GM18520 (cell line): ENCODE data around the gene GABBR2.
"Not testable (repeated sequence)": the region's sequence is repeated elsewhere in the genome, so short reads cannot be mapped to it uniquely, and the experiment has no call there.

Source experiments
- ATAC-seq: cut with Tn5 transposase; IDR thresholded peaks from one replicate; pipeline ENCODE4 v1.9.1; 2021; ENCODE audit not compliant: unreplicated experiment

The GABBR2 gene

GRCh38 chr9:98488571-98489312, 220.0 kb downstream of the GABBR2 start:
- ATAC-seq: no peak

- ATAC-seq: no peak
Measured at GRCh38 chr9:98485706-98486105, 223.0 kb downstream of the GABBR2 start.

GRCh38 chr9:98484162-98484561, 224.6 kb downstream of the GABBR2 start:
- no peak for ATAC-seq

DNA sequence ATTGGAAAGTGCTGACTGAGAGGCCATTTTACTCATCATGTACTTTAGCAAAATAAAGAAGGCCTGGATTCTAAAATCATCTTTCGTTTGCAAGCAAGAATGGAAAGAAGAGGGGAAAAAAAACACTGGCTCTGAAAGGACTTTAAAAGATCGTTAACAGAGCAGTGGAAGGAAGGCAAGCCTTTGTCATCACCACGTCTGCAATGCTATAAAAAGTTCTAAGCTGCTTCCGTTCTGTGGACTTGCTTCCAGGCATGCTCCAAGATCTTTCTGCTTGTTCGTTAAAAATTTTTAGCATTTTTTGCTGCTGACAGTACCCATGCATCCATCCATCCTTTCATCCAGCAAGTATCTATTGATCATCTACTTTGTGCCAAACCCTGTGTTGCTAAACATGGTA, 226.5 kb downstream of the GABBR2 start:
- no peak for ATAC-seq

DNA sequence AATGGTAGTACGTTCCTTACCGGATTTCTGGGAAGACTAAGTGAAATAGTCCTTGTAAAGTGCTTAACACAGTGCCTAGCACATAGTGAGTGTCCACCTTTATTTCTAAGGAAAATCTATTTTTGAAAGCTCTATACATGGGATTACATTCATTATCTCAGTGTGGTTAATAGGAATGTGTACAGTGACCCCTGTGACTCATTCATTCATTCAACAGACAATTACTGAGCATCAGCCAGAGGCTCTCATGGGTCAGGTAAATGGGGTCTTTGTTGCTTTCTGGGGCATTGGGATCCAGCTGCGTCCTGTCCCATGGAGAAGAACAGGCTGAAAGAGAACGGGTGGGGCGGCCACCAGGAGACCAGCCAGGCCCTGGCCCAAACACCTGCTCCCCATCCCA, 227.1 kb downstream of the GABBR2 start:
- ATAC-seq: no peak

- ATAC-seq: no peak
Measured at GRCh38 chr9:98479967-98480847, 228.5 kb downstream of the GABBR2 start.

DNA sequence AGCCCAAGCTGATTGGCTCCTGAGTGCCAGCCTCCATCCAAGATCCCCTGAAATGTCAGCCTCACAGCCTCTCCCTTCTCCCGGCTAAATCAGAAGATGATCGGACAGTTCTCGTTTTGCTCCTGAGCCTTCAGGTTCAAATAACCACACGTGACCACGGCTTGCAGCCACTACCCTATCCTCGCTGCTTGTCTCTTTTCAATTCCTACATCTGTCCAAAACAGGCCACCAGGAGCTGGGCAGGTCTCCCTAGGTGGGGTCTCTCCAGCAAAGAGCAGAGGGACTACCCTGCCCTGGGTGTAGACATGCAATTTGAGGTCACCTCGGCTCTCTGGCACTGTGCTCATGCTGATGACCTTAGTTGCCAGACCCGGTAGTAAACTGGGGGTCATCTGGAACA, 229.3 kb downstream of the GABBR2 start:
- no peak for ATAC-seq

DNA sequence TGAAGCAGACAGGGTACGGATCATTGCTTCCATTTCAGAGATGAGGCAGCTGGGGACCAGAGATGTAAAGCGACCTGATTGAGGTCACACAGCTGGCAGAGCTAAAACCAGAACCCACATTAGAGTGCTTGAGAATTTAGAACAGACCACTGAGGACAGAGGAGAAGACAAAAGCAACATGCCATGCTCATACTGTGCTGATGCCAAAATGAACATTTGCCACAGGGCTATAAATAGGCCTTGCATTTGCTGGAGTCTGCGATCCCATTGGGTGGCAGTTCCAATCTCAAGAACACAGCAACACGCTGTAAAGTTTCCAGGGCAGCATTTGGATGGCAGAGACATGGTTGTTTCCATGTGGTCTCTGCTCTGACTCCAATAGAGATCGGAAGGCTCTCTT, 230.9 kb downstream of the GABBR2 start:
- ATAC-seq: no peak

- ATAC-seq: no peak
Measured at GRCh38 chr9:98472216-98472615, 236.5 kb downstream of the GABBR2 start.

DNA sequence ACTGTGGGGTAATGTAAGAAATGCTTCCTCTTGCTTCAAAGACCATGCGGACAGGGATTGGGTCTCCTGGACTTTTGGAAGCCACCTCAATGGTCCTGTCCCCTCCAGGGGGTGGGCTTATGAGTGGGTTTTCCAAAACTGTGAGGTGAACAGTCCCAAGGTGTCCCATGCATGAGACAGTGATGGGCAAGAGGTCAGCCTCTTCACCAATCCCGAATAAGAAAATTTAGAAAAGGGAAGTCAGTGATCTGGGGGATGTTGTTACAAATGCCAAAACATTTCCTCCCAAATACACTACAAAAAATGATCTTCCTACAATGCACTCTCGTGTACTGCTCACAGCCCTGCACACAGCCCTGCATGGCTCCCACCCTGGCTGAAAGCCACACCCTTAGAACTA, 237.6 kb downstream of the GABBR2 start:
- ATAC-seq: no peak

GRCh38 chr9:98468567-98469239, 240.0 kb downstream of the GABBR2 start:
- no peak for ATAC-seq

GRCh38 chr9:98465799-98466198, 242.9 kb downstream of the GABBR2 start:
- no peak for ATAC-seq

GRCh38 chr9:98464156-98464690, 244.5 kb downstream of the GABBR2 start:
- not testable (repeated sequence) for ATAC-seq

DNA sequence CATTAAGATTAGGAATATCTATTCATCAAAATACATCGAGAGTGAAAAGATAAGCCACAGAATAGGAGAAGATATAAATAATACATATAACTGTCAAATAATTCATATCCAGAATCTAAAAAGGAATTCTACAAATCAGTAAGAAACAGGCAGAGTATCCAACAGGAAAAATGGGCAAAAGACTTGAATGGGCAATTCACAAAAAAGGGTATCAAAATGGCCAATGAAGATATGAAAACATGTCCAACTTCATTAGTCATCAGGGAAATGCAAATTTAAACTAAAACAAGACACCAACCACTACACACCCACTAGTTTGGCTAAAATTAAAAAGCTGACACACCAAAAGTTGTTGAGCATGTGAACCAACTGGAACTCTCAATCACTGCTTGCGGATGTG, 246.4 kb downstream of the GABBR2 start:
- no peak for ATAC-seq

- no peak for ATAC-seq
Measured at GRCh38 chr9:98460704-98461103, 248.0 kb downstream of the GABBR2 start.

DNA sequence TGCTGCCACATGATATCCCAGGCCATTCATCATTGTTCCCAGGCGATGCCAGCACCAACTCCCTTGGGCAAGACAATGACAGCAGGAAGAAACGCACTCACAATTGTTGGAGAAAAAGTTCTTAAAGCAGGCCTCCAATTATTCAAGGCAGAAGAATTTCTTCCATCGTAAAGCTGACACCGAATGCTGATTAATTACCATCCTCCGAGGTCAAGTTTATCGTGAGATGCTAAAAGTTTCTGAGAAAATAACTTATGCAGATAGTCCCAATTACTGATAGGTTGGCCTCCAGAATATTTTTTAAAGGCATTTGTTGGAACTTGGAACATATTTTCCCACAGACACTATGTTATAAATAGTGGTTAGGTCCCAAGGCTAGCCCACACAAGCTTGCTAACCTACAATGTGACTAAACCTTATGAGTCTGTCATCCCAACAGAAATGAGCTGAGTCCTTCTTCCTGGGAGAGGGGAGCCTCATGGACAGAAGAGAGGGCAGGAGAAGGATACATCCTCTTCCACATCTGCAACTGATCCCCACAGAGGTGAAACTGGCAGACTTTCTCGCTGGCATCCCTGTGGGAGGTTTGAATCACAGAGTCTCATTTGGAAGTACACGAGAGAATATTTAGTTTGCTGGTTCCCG, 250.9 kb downstream of the GABBR2 start:
- ATAC-seq: no peak

DNA sequence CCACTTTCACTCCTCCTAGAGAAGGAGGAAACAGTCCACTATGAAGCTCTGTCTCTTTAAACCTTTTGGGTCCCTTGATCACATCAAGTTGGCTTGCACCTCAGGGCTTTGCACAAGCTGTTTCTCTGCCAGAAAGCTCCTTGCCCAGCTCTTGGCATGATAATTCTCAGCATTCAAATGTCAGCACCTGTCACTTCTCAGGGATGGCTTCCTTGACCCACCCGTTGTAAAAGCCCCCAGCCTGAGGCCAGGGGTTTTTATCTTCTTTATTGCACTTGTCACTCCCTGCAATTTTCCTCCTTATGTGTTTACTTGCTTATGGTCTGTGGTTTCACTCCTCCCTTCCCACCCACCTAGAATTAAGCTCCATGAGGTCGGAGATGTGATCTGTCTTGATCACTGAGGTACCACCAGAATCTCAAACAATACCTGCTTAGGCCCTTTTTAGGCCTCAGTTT, 252.6 kb downstream of the GABBR2 start:
- ATAC-seq: no peak

DNA sequence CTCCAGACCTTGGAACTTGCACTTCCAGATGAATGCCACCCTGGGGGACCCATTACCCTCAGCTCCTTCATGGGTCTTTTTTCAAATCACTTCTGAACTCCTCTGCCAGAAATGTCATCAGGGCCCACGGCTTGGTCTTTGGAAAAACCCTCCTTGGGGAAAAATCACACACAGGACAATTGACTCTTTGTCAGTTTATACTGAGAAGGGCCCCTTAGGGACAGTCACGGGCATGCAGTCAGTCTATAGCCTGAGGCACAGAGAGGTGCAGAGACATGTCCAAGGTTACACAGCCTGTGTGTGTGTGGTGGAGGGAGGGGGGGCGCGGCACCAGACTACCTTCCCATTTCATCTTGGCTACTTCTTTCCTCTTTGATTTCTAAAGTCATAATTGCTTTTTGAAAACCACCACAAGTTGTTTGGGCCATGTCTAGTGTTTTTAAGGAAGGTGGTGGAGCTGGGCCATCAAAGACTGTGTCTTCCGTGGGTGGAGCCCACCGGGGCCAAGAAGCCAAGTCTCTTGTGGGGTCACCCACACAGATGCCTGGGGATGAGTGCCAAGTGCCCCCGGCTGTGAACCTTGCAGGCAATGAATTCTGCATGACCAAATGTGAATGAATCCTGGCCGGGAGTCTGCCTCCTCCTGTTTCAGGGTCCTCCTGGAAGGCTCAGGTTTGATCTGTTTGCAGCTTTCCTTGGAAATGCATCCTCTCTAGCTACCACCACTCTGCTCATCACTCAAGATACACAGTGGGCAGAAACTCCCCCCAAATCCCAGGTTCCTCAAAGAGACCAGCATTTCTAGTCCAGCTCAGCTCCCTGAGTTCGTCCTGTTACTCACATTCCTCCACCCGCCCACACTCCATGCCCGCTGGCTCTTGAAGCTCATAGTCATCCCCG, 253.2 kb downstream of the GABBR2 start:
- ATAC-seq: no peak

DNA sequence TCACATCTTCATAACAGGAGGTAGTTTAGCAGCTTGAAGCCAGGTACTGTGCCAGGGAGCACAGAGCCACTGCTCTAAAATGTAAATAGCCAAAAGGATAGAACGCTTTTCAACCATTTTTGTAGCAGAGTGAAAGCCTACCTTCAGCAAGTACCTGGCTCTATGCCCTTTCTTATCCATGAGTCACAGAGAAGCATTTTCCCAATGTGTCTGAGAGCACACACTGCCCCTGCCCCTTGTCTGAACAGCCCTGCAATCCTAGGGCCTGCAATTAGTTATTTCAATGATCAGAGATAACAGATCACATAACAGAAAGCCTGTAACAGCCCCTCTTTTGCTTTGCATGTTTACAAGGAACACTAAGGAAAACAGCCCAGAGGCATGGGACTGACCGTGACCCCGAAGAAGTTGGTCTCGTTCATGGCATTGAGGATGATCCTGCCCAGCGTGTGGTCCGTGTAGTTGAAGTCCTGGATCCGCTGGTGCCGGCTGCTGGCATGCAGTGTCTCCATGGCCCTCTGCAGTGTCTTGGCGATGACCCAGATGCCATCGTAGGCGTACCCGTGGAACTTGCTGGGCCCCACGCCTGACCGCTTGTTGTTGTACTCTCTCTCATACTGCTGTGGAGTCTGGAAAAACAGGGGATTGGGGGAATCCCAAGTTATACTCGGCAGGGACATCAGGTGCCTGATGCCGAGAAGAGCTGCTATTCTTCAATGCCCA, 255.0 kb downstream of the GABBR2 start:
- no peak for ATAC-seq
